Right atrium auricular region (tissue), 2 donors: Measurements from ENCODE around the gene BAX. TPM values are rescaled to one million over a fixed set of nuclear protein-coding genes. Genes with fewer than 3 reads are reported as not detected.

Experiments used
- DNase-seq: peaks from one replicate; pipeline ENCODE4 v3.0.0-alpha.2; 2019; ENCODE audit warnings: low spot score
- H3K27ac ChIP-seq, 2 donors: fragments of 200-600 bp; sonication (generic); 1 replicate in 1 of 2; 2 replicates in 1 of 2; pipeline ENCODE4 v1.5.1; 2016 to 2019
- H3K27me3 ChIP-seq, 2 donors: fragments of 200-600 bp; sonication (generic); one replicate each; pipeline versions ENCODE4 v1.5.1 to v1.6.0; 2017 to 2019
- H3K36me3 ChIP-seq: fragments of 200-600 bp; sonication (generic); one replicate; pipeline ENCODE4 v1.5.1; 2016
- H3K4me1 ChIP-seq, 2 donors: fragments of 200-600 bp; sonication (generic); one replicate each; pipeline versions ENCODE4 v1.5.1 to v1.6.0; 2017 to 2019
- H3K4me3 ChIP-seq, 2 donors: fragments of 200-600 bp; sonication (generic); 1 replicate in 1 of 2; 2 replicates in 1 of 2; pipeline ENCODE4 v1.5.1; 2017 to 2019; ENCODE audit warnings: mild to moderate bottlenecking in 1 of 2, moderate library complexity in 1 of 2
- H3K9me3 ChIP-seq, 2 donors: fragments of 200-600 bp; sonication (generic); one replicate each; pipeline ENCODE4 v1.5.1; 2019
- total RNA-seq, 2 donors: library from RNA; depleted of rRNA; stranded (reverse); fragments of >200 nt; gene quantifications; one replicate each; pipeline ENCODE4 v1.1.0, GENCODE V29; 2016
- TF ChIP-seq, protein P1 (sequence below), 2 donors: fragments of 200-600 bp; sonication (generic); IDR thresholded peaks; one replicate each; pipeline ENCODE4 v1.5.1; 2019; ENCODE audit warnings: antibody characterized with exemption in 2 of 2

Gene BAX
- total RNA-seq, 2 donors from 2014 or later = 10.7 to 21.2 TPM

DNA sequence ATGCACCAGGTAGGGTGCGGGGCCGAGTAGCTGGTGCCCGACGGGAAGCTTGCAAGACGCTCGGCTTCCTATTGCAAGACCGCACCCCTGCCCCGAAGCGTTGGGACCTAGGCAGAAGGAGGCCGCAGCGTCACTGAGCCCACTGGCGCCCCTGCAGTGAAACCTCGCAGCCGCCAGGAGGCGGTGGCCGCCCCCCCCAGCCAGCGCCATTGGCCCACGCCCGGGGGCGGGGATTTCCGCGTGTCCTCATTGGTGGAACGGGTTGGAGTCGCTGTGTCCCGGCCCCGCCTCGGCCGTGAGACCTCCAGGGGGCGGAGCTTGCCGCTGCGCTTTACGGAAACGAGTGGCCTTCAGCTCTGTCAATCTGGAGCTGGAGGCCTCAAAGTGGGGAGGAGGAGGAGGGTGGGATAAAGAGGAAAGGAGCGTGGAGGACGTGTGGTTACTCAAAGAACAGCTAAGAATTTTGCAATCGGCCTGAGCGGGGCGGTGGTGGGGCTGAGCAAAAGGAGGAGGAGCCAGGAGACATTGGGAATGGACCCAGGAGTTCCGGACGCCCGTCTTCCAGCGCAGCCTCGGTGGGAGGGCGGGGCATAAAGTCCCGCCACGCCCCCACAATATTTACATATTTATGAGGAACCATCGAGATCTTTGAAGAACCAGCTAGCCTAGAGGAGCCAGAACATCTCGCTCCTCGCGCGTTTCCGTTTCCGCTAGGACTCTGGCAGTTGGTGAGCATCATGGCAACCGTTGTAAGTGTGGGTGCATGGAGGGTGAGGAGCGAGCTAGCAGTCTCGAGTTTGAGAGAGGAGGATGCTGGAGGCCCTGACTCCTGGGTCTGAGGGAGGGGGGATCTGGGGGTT, 38.7 kb downstream of the BAX start, which contains the start of the genes GYS1 and RUVBL2:
TSS of gene GYS1 (minus strand) at position 135 of the 860 bp plus-strand sequence. CDS start 197 bp downstream, outside the sequence.
TSS of gene RUVBL2 (plus strand) at position 713 of the 860 bp plus-strand sequence. CDS start at position 738, 25 bp downstream.
- TF ChIP-seq, protein P1, sequence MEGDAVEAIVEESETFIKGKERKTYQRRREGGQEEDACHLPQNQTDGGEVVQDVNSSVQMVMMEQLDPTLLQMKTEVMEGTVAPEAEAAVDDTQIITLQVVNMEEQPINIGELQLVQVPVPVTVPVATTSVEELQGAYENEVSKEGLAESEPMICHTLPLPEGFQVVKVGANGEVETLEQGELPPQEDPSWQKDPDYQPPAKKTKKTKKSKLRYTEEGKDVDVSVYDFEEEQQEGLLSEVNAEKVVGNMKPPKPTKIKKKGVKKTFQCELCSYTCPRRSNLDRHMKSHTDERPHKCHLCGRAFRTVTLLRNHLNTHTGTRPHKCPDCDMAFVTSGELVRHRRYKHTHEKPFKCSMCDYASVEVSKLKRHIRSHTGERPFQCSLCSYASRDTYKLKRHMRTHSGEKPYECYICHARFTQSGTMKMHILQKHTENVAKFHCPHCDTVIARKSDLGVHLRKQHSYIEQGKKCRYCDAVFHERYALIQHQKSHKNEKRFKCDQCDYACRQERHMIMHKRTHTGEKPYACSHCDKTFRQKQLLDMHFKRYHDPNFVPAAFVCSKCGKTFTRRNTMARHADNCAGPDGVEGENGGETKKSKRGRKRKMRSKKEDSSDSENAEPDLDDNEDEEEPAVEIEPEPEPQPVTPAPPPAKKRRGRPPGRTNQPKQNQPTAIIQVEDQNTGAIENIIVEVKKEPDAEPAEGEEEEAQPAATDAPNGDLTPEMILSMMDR (IDR thresholded peaks at IDR 0.05) = peak; percentile 93 to 95
- Histone ChIP-seq H3K4me3 (peak within 1 kb of the TSS; percentile 75), H3K9me3 (no peaks in the 10 kb centered on the region), H3K27me3 (no peaks in the 10 kb centered on the region), H3K36me3 (peaks cover 7% of the 10 kb centered on the region), H3K27ac (peak within 1 kb of the TSS; percentile 91 to 95), H3K4me1 (peaks cover 0 to 40% of the 10 kb centered on the region in 2 donors)
- peak; percentile 99 for DNase-seq

DNA sequence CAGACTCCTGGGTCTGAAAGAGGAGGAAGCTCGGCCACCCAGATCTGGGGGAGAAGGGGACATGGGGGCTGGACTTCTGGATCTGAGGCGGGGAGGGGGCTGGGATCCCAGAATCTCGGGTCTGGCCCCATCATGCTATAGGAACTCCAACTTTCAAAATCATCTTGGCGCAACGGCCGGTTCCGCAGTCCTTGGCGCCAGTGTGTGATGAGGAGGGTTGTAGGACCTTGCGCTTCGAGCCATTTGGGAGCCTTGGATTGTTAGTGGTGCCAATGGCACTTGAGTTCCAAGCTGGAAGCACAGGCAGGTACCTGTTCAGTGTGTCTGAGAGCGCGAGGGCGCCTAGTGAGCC, 39.3 kb downstream of the BAX start:
- Histone ChIP-seq H3K4me3 (peak overlapping the region; percentile 75), H3K36me3 (peaks cover 1% of the 10 kb centered on the region), H3K27ac (peak overlapping the region; percentile 91 to 95), H3K4me1 (peaks cover 0 to 40% of the 10 kb centered on the region in 2 donors), H3K9me3 (no peaks in the 10 kb centered on the region), H3K27me3 (no peaks in the 10 kb centered on the region)
- DNase-seq = no peak
- TF ChIP-seq, protein P1 (IDR thresholded peaks at IDR 0.05) = no peak

DNA sequence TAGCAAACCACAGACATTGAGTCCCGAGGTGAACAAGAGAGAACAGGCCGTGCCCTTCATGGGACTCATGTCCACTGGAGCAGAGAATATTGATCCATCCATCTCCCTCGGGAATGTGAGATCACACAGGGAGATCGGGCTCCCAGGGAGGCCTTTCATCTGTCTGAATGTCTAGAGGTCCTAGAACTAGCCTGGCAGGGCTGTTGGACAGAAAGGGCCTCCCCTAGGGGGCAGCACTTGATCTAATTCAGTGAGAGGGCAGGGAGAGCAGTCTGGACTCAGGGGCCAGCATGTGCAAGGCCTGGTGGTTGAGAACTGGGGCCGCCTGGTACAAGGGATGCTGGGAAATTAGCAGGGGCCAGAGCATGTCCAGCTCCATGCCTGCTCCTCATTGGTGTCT, 43.3 kb downstream of the BAX start:
- H3K4me3 ChIP-seq = no peak overlapping the region
- TF ChIP-seq, protein P1 (IDR thresholded peaks at IDR 0.05) = peak; percentile 14 to 46
- no peak overlapping the region for H3K27ac ChIP-seq
- peaks cover 2% of the 10 kb centered on the region for H3K36me3 ChIP-seq
- peaks cover 0 to 11% of the 10 kb centered on the region in 2 donors for H3K4me1 ChIP-seq
- DNase-seq = no peak
- no peaks in the 10 kb centered on the region for H3K9me3 ChIP-seq
- no peaks in the 10 kb centered on the region for H3K27me3 ChIP-seq

DNA sequence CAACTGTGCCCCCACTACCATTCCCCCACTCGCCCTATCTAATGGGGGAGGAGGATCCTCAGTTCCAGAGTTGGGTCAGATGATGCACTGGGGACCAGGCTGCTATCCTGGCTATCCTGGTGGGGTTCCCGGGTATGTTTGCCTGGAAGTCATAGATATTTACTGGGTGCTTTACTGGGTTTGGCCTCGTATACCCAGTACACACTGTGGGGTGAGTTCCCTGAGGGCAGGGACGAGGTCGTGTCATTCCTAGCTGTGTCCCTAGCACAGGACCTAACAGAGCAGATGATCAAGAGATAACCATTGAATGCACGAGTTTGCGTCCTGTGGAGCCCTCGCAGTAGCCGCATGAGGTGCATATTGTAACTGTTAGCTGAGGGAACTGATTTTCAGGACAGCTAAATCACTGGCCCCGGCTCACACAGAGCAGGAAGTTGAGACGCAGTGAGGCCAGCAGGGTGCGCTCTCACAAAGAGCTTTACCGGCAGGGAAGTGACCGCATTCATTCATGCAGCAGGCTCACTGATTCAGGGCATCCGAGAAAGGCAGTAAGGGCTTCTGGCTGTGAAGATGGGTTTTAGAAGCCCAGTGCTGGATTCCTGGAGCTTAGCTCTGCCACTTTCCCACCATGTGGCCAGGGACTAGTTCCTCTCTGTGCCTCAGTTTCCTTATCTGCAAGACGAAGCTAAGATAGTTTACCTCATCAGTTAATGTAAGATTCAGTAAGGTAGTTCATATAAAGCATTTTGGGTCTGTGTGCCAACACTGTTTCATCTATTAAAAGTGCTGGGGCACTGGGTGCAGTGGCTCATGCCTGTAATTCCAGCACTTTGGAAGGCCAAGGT, 45.0 kb downstream of the BAX start:
- no peaks in the 10 kb centered on the region for H3K27me3 ChIP-seq
- H3K36me3 ChIP-seq = peaks cover 18% of the 10 kb centered on the region
- H3K27ac ChIP-seq = no peak overlapping the region
- DNase-seq = no peak
- TF ChIP-seq, protein P1 (IDR thresholded peaks at IDR 0.05) = peak in 1 of 2 donors; percentile 67
- peaks cover 0 to 3% of the 10 kb centered on the region in 2 donors for H3K4me1 ChIP-seq
- H3K4me3 ChIP-seq = no peak overlapping the region
- H3K9me3 ChIP-seq = no peaks in the 10 kb centered on the region

DNA sequence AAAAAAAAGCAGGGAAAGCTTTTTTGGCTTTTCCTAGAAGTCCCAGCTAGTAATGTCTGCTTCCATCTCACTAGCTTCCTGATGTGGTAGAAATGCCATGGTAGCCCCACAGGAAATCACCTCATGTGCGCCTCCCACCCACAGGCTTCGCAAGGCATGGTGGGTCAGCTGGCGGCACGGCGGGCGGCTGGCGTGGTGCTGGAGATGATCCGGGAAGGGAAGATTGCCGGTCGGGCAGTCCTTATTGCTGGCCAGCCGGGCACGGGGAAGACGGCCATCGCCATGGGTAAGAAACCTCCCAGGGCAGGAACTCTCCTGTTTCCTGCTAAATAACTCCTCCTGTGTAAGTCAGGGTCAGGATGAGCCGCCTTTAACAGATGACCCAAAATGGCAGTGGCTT, 49.5 kb downstream of the BAX start:
- no peak for DNase-seq
- peaks cover 49% of the 10 kb centered on the region for H3K36me3 ChIP-seq
- no peaks in the 10 kb centered on the region for H3K4me1 ChIP-seq
- H3K27ac ChIP-seq = no peak overlapping the region
- TF ChIP-seq, protein P1 (IDR thresholded peaks at IDR 0.05) = no peak
- H3K27me3 ChIP-seq = no peaks in the 10 kb centered on the region
- H3K9me3 ChIP-seq = no peaks in the 10 kb centered on the region
- no peak overlapping the region for H3K4me3 ChIP-seq
